Prostate gland (tissue), 2 donors: ENCODE results near the gene HSP90AB1. TPM values are rescaled to one million over a fixed set of nuclear protein-coding genes. Genes with fewer than 3 reads are reported as not detected.

Source experiments
- DNase-seq: peaks from one replicate; pipeline ENCODE4 v3.0.0-alpha.2; 2019; ENCODE audit warnings: low spot score
- H3K27ac ChIP-seq, 2 donors: fragments of 200-600 bp; sonication (generic); 2 replicates each; pipeline ENCODE4 v1.5.1; 2017 to 2019
- H3K27me3 ChIP-seq: fragments of 200-600 bp; sonication (generic); replicated peaks from 2 replicates; pipeline ENCODE4 v1.5.1; 2019; ENCODE audit not compliant: insufficient read depth
- H3K36me3 ChIP-seq, 2 donors: fragments of 200-600 bp; sonication (generic); 1 replicate in 1 of 2; 2 replicates in 1 of 2; pipeline versions ENCODE4 v1.5.1 to v1.8.1; 2017 to 2019
- H3K4me1 ChIP-seq: fragments of 200-600 bp; sonication (generic); replicated peaks from 2 replicates; pipeline ENCODE4 v1.5.1; 2019
- H3K4me3 ChIP-seq, 2 donors: fragments of 200-600 bp; sonication (generic); 2 replicates each; pipeline ENCODE4 v1.5.1; 2017 to 2019
- H3K9me3 ChIP-seq: fragments of 200-600 bp; sonication (generic); 2 replicates; pipeline ENCODE4 v1.5.1; 2017
- POLR2A ChIP-seq: fragments of 450-650 bp; IDR thresholded peaks from one replicate; pipeline ENCODE4 v1.6.1; 2016; ENCODE audit warnings: antibody characterized with exemption, mild to moderate bottlenecking
- POLR2AphosphoS5 ChIP-seq: sonication (generic); formaldehyde crosslinking; IDR thresholded peaks from one replicate; pipeline ENCODE4 v1.6.1; 2017; ENCODE audit warnings: antibody characterized with exemption
- WGBS: methylation state at CpG from one replicate; pipeline ENCODE4 v1.1.5; 2018; 5-methylcytosine and 5-hydroxymethylcytosine counted together
- intact Hi-C: fragments of 100-400 bp; cut with DNase I; formaldehyde crosslinking; loops from one replicate; pipeline ENCODE4 v1.14.2; 2022
- total RNA-seq, 2 donors: library from RNA; depleted of rRNA; stranded (reverse); fragments of >200 nt; gene quantifications; one replicate each; pipeline ENCODE4 v1.1.0, GENCODE V29; 2016
- TF ChIP-seq, protein P1 (sequence below), 4 experiments: fragments of 200-600 bp in 2 of 4; fragments of 450-650 bp in 2 of 4; sonication (generic) in 2 of 4; IDR thresholded peaks; 1 replicate in 3 of 4; 2 replicates in 1 of 4; pipeline ENCODE4 v1.5.1; 2016 to 2019; ENCODE audit warnings: antibody characterized with exemption in 4 of 4, mild to moderate bottlenecking in 2 of 4, moderate library complexity in 2 of 4

Gene HSP90AB1
- total RNA-seq, 2 donors from 2014 or later = 650 to 805 TPM

DNA sequence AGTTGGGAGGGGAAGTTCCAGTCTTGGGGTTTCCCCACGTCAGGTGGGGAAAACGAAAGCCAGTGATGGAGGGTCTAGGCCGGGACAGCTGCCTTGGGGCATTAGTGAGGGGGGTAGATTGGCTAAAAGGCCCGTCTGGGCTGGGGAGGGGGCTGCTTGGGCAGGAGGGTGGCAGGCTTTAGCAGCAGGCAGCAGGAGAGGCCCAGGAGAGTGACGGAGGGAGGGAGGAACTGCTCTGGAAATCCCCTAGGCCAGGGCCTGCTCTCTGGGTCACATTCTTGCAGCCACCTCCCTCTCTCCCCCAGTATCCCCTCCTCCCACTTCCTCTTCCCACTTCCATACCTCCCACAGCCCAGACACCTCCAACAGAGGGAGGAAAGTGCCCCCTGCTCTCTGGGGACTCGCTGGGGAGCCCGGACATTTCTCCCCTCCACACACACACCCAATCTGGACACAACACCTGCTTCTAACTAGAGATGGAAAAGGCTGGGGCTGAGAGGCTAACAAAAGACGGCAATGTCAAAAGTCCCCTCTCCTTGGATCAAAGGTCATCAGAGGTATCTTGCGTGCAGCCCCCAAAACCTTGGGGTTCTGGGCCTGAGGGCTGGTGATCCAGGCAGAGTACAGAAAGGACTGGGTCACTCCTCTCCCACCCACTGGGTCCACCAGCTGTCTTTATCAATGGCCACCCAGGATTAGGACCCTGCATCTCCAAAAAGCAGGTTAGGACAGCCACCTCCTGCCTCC is 16.6 kb downstream of the HSP90AB1 start:
- Histone ChIP-seq H3K4me3 (peak overlapping the region; percentile 51 to 73), H3K9me3 (no peaks in the 10 kb centered on the region), H3K27me3 (no peaks in the 10 kb centered on the region), H3K27ac (no peak overlapping the region), H3K4me1 (peaks cover 12% of the 10 kb centered on the region), H3K36me3 (no peaks in the 10 kb centered on the region)
- TF ChIP-seq, protein P1, sequence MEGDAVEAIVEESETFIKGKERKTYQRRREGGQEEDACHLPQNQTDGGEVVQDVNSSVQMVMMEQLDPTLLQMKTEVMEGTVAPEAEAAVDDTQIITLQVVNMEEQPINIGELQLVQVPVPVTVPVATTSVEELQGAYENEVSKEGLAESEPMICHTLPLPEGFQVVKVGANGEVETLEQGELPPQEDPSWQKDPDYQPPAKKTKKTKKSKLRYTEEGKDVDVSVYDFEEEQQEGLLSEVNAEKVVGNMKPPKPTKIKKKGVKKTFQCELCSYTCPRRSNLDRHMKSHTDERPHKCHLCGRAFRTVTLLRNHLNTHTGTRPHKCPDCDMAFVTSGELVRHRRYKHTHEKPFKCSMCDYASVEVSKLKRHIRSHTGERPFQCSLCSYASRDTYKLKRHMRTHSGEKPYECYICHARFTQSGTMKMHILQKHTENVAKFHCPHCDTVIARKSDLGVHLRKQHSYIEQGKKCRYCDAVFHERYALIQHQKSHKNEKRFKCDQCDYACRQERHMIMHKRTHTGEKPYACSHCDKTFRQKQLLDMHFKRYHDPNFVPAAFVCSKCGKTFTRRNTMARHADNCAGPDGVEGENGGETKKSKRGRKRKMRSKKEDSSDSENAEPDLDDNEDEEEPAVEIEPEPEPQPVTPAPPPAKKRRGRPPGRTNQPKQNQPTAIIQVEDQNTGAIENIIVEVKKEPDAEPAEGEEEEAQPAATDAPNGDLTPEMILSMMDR (IDR thresholded peaks at IDR 0.05) = no peak
- TF ChIP-seq POLR2A (no peak), POLR2AphosphoS5 (no peak)
- WGBS = 54% methylated on average over 9 of the region's 9 CpGs
- no peak for DNase-seq
- intact Hi-C loops = no loop called here

DNA sequence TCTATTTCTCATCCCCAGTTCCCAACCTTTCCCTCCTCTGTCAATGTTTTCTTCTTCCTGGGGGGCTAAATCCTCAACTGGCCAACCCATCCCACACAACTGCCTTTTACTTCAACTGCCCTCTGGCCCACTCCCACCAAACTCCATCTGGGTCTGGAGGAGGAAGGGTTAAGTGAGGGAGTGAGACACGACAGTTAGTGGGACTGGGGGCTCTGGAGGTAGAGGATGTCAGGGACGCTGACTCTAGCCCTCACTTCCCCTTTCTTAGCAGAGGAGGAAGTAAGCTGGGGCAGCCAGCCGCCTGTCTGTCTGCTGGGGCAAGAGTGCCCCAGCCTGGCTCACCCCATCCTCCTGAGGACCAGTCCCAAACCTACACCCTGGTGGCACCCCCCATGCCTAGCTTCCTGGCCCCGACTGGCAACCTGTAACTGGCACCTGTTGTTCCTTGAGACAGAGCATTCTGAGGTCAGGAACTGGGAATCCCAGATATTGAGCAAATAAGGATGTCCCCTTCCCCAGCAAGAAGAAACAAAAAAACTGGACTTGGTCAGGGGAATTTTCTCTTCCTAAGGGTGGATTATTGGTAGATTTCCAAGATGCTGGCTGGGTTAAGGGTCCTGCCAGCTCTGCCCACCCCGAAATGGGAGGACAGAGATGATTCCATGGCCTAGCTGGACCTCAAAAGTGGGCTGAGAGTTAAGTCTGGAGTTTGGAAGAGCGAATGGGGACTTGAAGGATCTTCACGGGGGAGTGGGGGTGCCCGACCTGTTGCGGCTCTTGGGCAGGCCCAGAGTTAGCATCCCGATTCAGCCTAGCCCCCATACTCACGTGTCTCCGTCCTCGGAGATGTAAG is 17.5 kb downstream of the HSP90AB1 start:
- Histone ChIP-seq H3K27me3 (no peaks in the 10 kb centered on the region), H3K9me3 (no peaks in the 10 kb centered on the region), H3K4me1 (peaks cover 12% of the 10 kb centered on the region), H3K27ac (peak overlapping the region; percentile 67 to 72), H3K36me3 (no peaks in the 10 kb centered on the region), H3K4me3 (peak overlapping the region; percentile 51 to 73)
- TF ChIP-seq POLR2AphosphoS5 (no peak), POLR2A (no peak)
- TF ChIP-seq, protein P1 (IDR thresholded peaks at IDR 0.05) = no peak
- WGBS = 9% methylated on average over 12 of the region's 13 CpGs
- no peak for DNase-seq
- intact Hi-C loops = loop anchor here (5.0 kb wide), 1 partner anchor 43 kb away; no protein-coding TSS in a partner anchor

DNA sequence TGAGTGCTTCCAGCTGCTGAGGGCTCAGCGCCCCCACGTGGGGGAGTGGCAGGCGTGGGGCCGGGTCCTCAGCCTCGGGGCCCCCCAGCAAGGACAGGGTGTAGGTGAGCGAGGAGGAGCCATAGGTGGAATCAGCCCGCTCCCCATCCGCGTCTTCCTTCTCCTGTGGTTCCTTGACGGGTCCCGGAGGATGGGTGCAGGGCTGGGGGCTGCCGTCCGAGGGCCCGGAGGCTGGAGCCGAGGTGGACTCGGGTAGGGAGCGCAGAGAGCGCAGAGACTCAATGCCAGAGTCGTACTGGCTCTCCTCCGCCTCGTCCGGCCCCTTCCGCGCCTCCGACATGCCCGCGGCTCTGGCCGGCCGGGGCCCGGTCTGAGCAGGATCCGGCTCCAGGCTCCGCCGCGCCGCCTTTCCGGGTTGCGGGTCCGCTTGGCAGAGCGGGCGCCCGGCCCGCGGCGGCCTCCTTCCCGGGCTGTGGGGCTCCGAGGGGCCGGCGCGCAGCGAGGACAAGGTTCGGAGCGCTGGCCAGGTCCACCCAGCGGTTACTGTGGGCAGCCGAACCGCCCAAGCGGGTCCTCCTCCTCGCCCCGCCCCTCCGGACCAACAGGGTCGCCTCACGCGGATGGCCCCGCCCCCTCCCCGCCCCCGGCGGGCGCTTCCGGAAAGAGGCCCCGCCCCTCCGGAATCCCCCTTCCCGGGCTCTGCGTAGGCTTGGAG is 18.3 kb downstream of the HSP90AB1 start, which contains the start of gene NFKBIE:
Gene NFKBIE, minus strand, starts transcription at position 545 of the 715 bp plus-strand sequence. Its CDS starts 205 bp downstream, at position 340.
- peak; percentile 97 for TF ChIP-seq POLR2A
- peak; percentile 75 for TF ChIP-seq POLR2AphosphoS5
- TF ChIP-seq, protein P1 (IDR thresholded peaks at IDR 0.05) = peak in 2 of 4 experiments; percentile 40 to 47
- H3K27ac ChIP-seq = peak within 1 kb of the TSS; percentile 67 to 72
- H3K27me3 ChIP-seq = no peaks in the 10 kb centered on the region
- H3K9me3 ChIP-seq = no peaks in the 10 kb centered on the region
- H3K36me3 ChIP-seq = no peaks in the 10 kb centered on the region
- DNase-seq = peak; percentile 95
- intact Hi-C loops = loop anchor here (5.0 kb wide), 1 partner anchor 42 kb away; no protein-coding TSS in a partner anchor
- under 1% methylated on average over 45 of the region's 72 CpGs for WGBS
- H3K4me1 ChIP-seq = peaks cover 12% of the 10 kb centered on the region
- peak within 1 kb of the TSS; percentile 51 to 73 for H3K4me3 ChIP-seq

DNA sequence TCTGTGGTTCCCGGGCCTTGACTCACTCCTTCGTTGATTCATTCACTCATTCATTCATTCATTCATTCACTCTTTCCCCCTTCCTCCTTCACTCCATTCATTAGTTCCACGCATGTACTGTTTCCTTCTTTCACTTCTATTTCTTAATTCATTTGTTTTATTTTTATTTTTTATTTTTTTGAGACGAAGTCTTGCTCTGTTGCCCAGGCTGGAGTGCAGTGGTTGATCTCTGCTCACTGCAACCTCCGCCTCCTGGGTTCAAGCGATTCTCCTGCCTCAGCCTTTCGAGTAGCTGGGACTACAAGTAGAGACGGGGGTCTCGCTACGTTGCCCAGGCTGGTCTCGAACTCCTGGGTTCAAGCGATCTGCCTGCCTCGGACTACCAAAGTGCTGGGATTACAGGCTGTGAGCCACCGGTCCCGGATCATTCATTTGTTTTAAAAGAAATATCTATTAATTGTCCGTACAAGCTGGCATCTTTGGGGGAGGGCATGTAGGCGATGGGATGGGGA is 18.9 kb downstream of the HSP90AB1 start:
- peaks cover 12% of the 10 kb centered on the region for H3K4me1 ChIP-seq
- intact Hi-C loops = loop anchor here (5.0 kb wide), 1 partner anchor 42 kb away; no protein-coding TSS in a partner anchor
- no peaks in the 10 kb centered on the region for H3K9me3 ChIP-seq
- no peaks in the 10 kb centered on the region for H3K36me3 ChIP-seq
- H3K27ac ChIP-seq = peak overlapping the region; percentile 67 to 72
- H3K27me3 ChIP-seq = no peaks in the 10 kb centered on the region
- no peak for TF ChIP-seq POLR2AphosphoS5
- no peak for TF ChIP-seq POLR2A
- WGBS = 67% methylated on average over 17 of the region's 17 CpGs
- H3K4me3 ChIP-seq = peak overlapping the region; percentile 51 to 73
- DNase-seq = no peak
